Measurements from ENCODE around the gene GRK2. TPM values are rescaled to one million over a fixed set of nuclear protein-coding genes. Genes with fewer than 3 reads are reported as not detected.

GRK2 gene
- total RNA-seq, 1 experiment from 2014 or later = 56.3 TPM

- H3K9ac ChIP-seq (ENCODE audit: extremely low read depth, insufficient read length, low read length) = no peak overlapping the region
- no peak overlapping the region for H3K4ac ChIP-seq (ENCODE audit: low read depth, low read length)
- TF ChIP-seq CTCF (conservative IDR thresholded peaks at IDR 0.05) = no peak
- H2BK5ac ChIP-seq (ENCODE audit: insufficient read length, low read length) = no peak overlapping the region
- no peaks in the 10 kb centered on the region for H3K36me3 Mint-ChIP-seq (ENCODE audit: insufficient read depth in 1 of 3, low read depth in 3 of 3)
- H3K9me3 Mint-ChIP-seq = no peaks in the 10 kb centered on the region; a peak in 1 of 5 replicates
- H2BK120ac ChIP-seq (ENCODE audit: low read depth, low read length, poor library complexity, severe bottlenecking) = no peak overlapping the region
- no peak overlapping the region for H4K91ac ChIP-seq (ENCODE audit: insufficient read length, low read depth, low read length)
- no peak for DNase-seq
- no peak overlapping the region for H3K27ac ChIP-seq (ENCODE audit: insufficient read length, low read depth, low read length)
- no peak overlapping the region for H3K4me2 ChIP-seq (ENCODE audit: insufficient read depth, insufficient read length, low read length)
- H4K20me1 ChIP-seq (ENCODE audit: control insufficient read depth, insufficient read depth, insufficient read length) = peaks cover 3% of the 10 kb centered on the region
- no peak overlapping the region for H3K14ac ChIP-seq (ENCODE audit: insufficient read depth, low read length)
- H3K27me3 ChIP-seq (ENCODE audit: insufficient read depth, low read length) = peaks cover 11% of the 10 kb centered on the region
- H3T11ph ChIP-seq (ENCODE audit: low read length) = no peak overlapping the region
- no peak overlapping the region for H2BK12ac ChIP-seq (ENCODE audit: insufficient read length, low read depth, low read length)
- no peak overlapping the region; a peak in 1 of 5 replicates for H3K4me3 Mint-ChIP-seq
- H3K4me1 Mint-ChIP-seq = peaks cover 4 to 6% of the 10 kb centered on the region in 2 experiments
- no peak overlapping the region for H2BK15ac ChIP-seq (ENCODE audit: low read depth, low read length)
- no peaks in the 10 kb centered on the region for H3K4me1 ChIP-seq (ENCODE audit: insufficient read depth, low read length)
- H3K23ac ChIP-seq (ENCODE audit: insufficient read length, low read depth, low read length) = no peak overlapping the region
- no CpG with 5 or more reads among the region's 6 CpGs for WGBS (ENCODE audit: extremely low coverage, insufficient read length, low lambda C conversion rate)
- H4K5ac ChIP-seq (ENCODE audit: insufficient read length, low read depth, low read length) = no peak overlapping the region
- H3K23me2 ChIP-seq (ENCODE audit: insufficient read length, low read depth, low read length, poor library complexity, severe bottlenecking) = peaks cover 14% of the 10 kb centered on the region
- H3K27ac Mint-ChIP-seq = no peak overlapping the region
- no peak overlapping the region for H4K8ac ChIP-seq (replicated peaks; ENCODE audit: insufficient read length, low read depth, low read length)
- no peak overlapping the region for H2AFZ ChIP-seq (ENCODE audit: low read length)
- no peak overlapping the region for H3K18ac ChIP-seq (ENCODE audit: insufficient read length, low read depth, low read length)
- H3K79me1 ChIP-seq (ENCODE audit: insufficient read depth, low read depth, low read length, poor library complexity, severe bottlenecking) = no peaks in the 10 kb centered on the region
- H3K27me3 Mint-ChIP-seq (ENCODE audit: low read depth) = peaks cover 32% of the 10 kb centered on the region
- H3K9me3 ChIP-seq (ENCODE audit: control insufficient read depth, low read depth, low read length) = no peaks in the 10 kb centered on the region
- no peak overlapping the region for H2AK5ac ChIP-seq (ENCODE audit: insufficient read length, low read length)
- H3K56ac ChIP-seq (ENCODE audit: insufficient read length, low read depth, low read length) = no peak overlapping the region
- H3K79me2 ChIP-seq (ENCODE audit: insufficient read depth, low read length) = no peaks in the 10 kb centered on the region
- no peak overlapping the region for H2BK20ac ChIP-seq (ENCODE audit: low read depth, low read length, poor library complexity, severe bottlenecking)
Measured at GRCh38 chr11:67321313-67321871, 55.1 kb downstream of the GRK2 start.

All from H9 (cell line).